IMR-90 (cell line): ENCODE data around the gene ICAM5. TPM values are rescaled to one million over a fixed set of nuclear protein-coding genes. Genes with fewer than 3 reads are reported as not detected.

Experiments used
- ATAC-seq: fragments of 200-7000 bp; cut with Tn5 transposase; 2 replicates; pipeline ENCODE4 v1.9.1; 2020; ENCODE audit warnings: low read depth, mild to moderate bottlenecking, moderate library complexity
- BruUV-seq: library from RNA; stranded (reverse); fragments of 400-500 nt; replicated peaks from 2 replicates; lab custom pipeline; 2021; lab: Mats Ljungman, UMichigan
- CTCF ChIA-PET: fragments of 300-600 bp; formaldehyde crosslinking; extraction: SDS; loops from one replicate; lab custom pipeline; 2021; ENCODE audit warnings: antibody characterized with exemption; lab: Yijun Ruan, JAX
- POLR2A ChIA-PET: fragments of 300-600 bp; sonication (Branson Sonifier 250); formaldehyde crosslinking; loops from one replicate; lab custom pipeline; 2022; ENCODE audit warnings: antibody characterized with exemption; ENCODE audit not compliant: unreplicated experiment; lab: Charles Lee
- DNase-seq: peaks from one replicate; pipeline ENCODE4 v3.0.0; 2013
- H2AFZ ChIP-seq: replicated peaks from 2 replicates; pipeline ENCODE3; 2013; ENCODE audit warnings: low read length, mild to moderate bottlenecking; ENCODE audit not compliant: poor library complexity
- H2AK5ac ChIP-seq: 2 replicates; pipeline ENCODE4 v1.6.1; 2013; ENCODE audit warnings: low read depth, low read length, inconsistent platforms
- H2AK9ac ChIP-seq: replicated peaks from 2 replicates; pipeline ENCODE3; 2013; ENCODE audit warnings: mild to moderate bottlenecking, low read depth, low read length, moderate library complexity; ENCODE audit not compliant: poor library complexity
- H2BK120ac ChIP-seq: 2 replicates; pipeline ENCODE4 v1.6.1; 2013; ENCODE audit warnings: low read depth, low read length, inconsistent platforms
- H2BK15ac ChIP-seq: 3 replicates; pipeline ENCODE4 v1.6.1; 2013; ENCODE audit warnings: low read depth, low read length, inconsistent platforms
- H2BK20ac ChIP-seq: 2 replicates; pipeline ENCODE4 v1.6.1; 2013; ENCODE audit warnings: low read depth, mild to moderate bottlenecking, inconsistent platforms, low read length, moderate library complexity
- H2BK5ac ChIP-seq: 2 replicates; pipeline ENCODE4 v1.6.1; 2013; ENCODE audit warnings: mild to moderate bottlenecking, low read depth, low read length, inconsistent platforms; ENCODE audit not compliant: poor library complexity, severe bottlenecking
- H3K14ac ChIP-seq: replicated peaks from 2 replicates; pipeline ENCODE4 v1.6.1; 2013; ENCODE audit warnings: low read depth, low read length, inconsistent platforms
- H3K18ac ChIP-seq: 2 replicates; pipeline ENCODE4 v1.6.1; 2013; ENCODE audit warnings: low read depth, low read length, control low read depth
- H3K23ac ChIP-seq: 2 replicates; pipeline ENCODE4 v1.6.1; 2013; ENCODE audit warnings: low read depth, low read length, inconsistent platforms
- H3K27ac ChIP-seq: 2 replicates; pipeline ENCODE4 v1.5.1; 2013; ENCODE audit warnings: mild to moderate bottlenecking, control low read depth, low read length; ENCODE audit not compliant: insufficient read depth
- H3K27me3 ChIP-seq: 2 replicates; pipeline ENCODE4 v1.6.1; 2013; ENCODE audit warnings: low read length; ENCODE audit not compliant: control insufficient read depth, insufficient read depth
- H3K36me3 ChIP-seq: 2 replicates; pipeline ENCODE4 v1.6.1; 2013; ENCODE audit warnings: low read length, mixed read lengths; ENCODE audit not compliant: control insufficient read depth, insufficient read depth
- H3K4ac ChIP-seq: 2 replicates; pipeline ENCODE4 v1.6.1; 2013; ENCODE audit warnings: low read depth, low read length, inconsistent platforms
- H3K4me1 ChIP-seq: 2 replicates; pipeline ENCODE4 v1.6.1; 2013; ENCODE audit warnings: low read length, mixed read lengths; ENCODE audit not compliant: control insufficient read depth, insufficient read depth
- H3K4me2 ChIP-seq: 2 replicates; pipeline ENCODE4 v1.6.1; 2013; ENCODE audit warnings: low read depth, mild to moderate bottlenecking, control low read depth, low read length, moderate library complexity
- H3K4me3 ChIP-seq: 2 replicates; pipeline ENCODE4 v1.5.1; 2013; ENCODE audit warnings: low read depth, mild to moderate bottlenecking, control low read depth, low read length, moderate library complexity; ENCODE audit not compliant: insufficient read depth
- H3K56ac ChIP-seq: 2 replicates; pipeline ENCODE4 v1.6.1; 2013; ENCODE audit warnings: low read length, inconsistent platforms; ENCODE audit not compliant: insufficient read depth; ENCODE audit errors: extremely low read depth
- H3K79me1 ChIP-seq, 2 experiments: 2 replicates each; pipeline ENCODE4 v1.6.1; 2013; ENCODE audit warnings: low read length in 2 of 2, inconsistent platforms in 1 of 2, low read depth in 1 of 2
- H3K9ac ChIP-seq: 2 replicates; pipeline ENCODE4 v1.6.1; 2013; ENCODE audit warnings: low read depth, low read length, control low read depth
- H3K9me1 ChIP-seq: 2 replicates; pipeline ENCODE4 v1.6.1; 2013; ENCODE audit warnings: low read length, inconsistent platforms; ENCODE audit not compliant: insufficient read depth
- H3K9me3 ChIP-seq: 2 replicates; pipeline ENCODE4 v1.6.1; 2013; ENCODE audit warnings: low read length; ENCODE audit not compliant: control insufficient read depth, insufficient read depth
- H4K20me1 ChIP-seq: 2 replicates; pipeline ENCODE4 v1.6.1; 2013; ENCODE audit warnings: low read length, inconsistent platforms; ENCODE audit not compliant: insufficient read depth
- H4K5ac ChIP-seq: 2 replicates; pipeline ENCODE4 v1.6.1; 2013; ENCODE audit warnings: mild to moderate bottlenecking, low read depth, low read length, control low read depth
- H4K8ac ChIP-seq, 2 experiments: 2 replicates each; pipeline ENCODE4 v1.6.1; 2013; ENCODE audit warnings: low read depth in 2 of 2, low read length in 2 of 2, control low read depth in 1 of 2, inconsistent platforms in 1 of 2
- H4K91ac ChIP-seq: 2 replicates; pipeline ENCODE4 v1.6.1; 2013; ENCODE audit warnings: low read depth, low read length, inconsistent platforms; ENCODE audit not compliant: insufficient read depth
- BHLHE40 ChIP-seq: fragments of 150-350 bp; IDR thresholded peaks from 2 replicates; pipeline ENCODE4 v1.6.1; 2016; ENCODE audit warnings: mild to moderate bottlenecking, low read depth, low read length
- CEBPB ChIP-seq: IDR thresholded peaks from 2 replicates; pipeline ENCODE4 v1.6.1; 2012; ENCODE audit warnings: low read depth, low read length, improper control_type of control experiment
- CHD1 ChIP-seq: IDR thresholded peaks from 2 replicates; pipeline ENCODE4 v1.6.1; 2012; ENCODE audit warnings: low read depth, low read length, improper control_type of control experiment
- CTCF ChIP-seq: conservative IDR thresholded peaks from 2 replicates; pipeline ENCODE4 v1.5.1; 2012; ENCODE audit warnings: mild to moderate bottlenecking, low read depth, low read length, improper control_type of control experiment
- FOS ChIP-seq: fragments of 150-350 bp; IDR thresholded peaks from 2 replicates; pipeline ENCODE4 v1.6.1; 2016; ENCODE audit warnings: low read depth, low read length
- MAFK ChIP-seq: IDR thresholded peaks from 2 replicates; pipeline ENCODE4 v1.6.1; 2012; ENCODE audit warnings: low read depth, low read length, improper control_type of control experiment
- MAZ ChIP-seq: IDR thresholded peaks from 2 replicates; pipeline ENCODE4 v1.6.1; 2012; ENCODE audit warnings: low read depth, mild to moderate bottlenecking, low read length, improper control_type of control experiment, moderate library complexity, borderline replicate concordance
- MXI1 ChIP-seq: IDR thresholded peaks from 2 replicates; pipeline ENCODE4 v1.6.1; 2012; ENCODE audit warnings: low read depth, mild to moderate bottlenecking, low read length, moderate library complexity, borderline replicate concordance
- NFE2L2 ChIP-seq: fragments of 150-350 bp; IDR thresholded peaks from 2 replicates; pipeline ENCODE4 v1.6.1; 2016; ENCODE audit warnings: low read depth, mild to moderate bottlenecking, low read length
- POLR2A ChIP-seq: IDR thresholded peaks from 2 replicates; pipeline ENCODE4 v1.6.1; 2012; ENCODE audit warnings: mild to moderate bottlenecking, low read depth, low read length
- RAD21 ChIP-seq: IDR thresholded peaks from 2 replicates; pipeline ENCODE4 v1.6.1; 2012; ENCODE audit warnings: low read length, improper control_type of control experiment
- RFX5 ChIP-seq: IDR thresholded peaks from 2 replicates; pipeline ENCODE4 v1.8.0; 2012; ENCODE audit warnings: low read depth, mild to moderate bottlenecking, low read length, moderate library complexity
- SMC3 ChIP-seq: fragments of 150-350 bp; IDR thresholded peaks from 2 replicates; pipeline ENCODE4 v1.6.1; 2016; ENCODE audit warnings: low read depth, mild to moderate bottlenecking, antibody characterized with exemption, low read length, moderate library complexity
- WGBS, 2 experiments: methylation state at CpG; one replicate each; pipeline versions ENCODE4 v1.1.5 to v1.1.7; 2013; ENCODE audit warnings: missing lambda C conversion rate in 2 of 2; ENCODE audit not compliant: insufficient read length in 1 of 2; ENCODE audit errors: extremely low coverage in 2 of 2; 5-methylcytosine and 5-hydroxymethylcytosine counted together
- dilution Hi-C: fragments of 300-500 bp; cut with HindIII; formaldehyde crosslinking; loops from one replicate; pipeline ENCODE4 v1.14.3; 2018; ENCODE audit warnings: low sequenced_read_pairs; ENCODE audit not compliant: unreplicated experiment
- in situ Hi-C: fragments of 300-500 bp; cut with MboI; formaldehyde crosslinking; loops from 3 replicates; pipeline ENCODE4 v1.14.3; 2019; ENCODE audit warnings: low sequenced_read_pairs, inconsistent platforms, mixed read lengths
- intact Hi-C: fragments of 100-400 bp; cut with micrococcal nuclease; formaldehyde crosslinking; loops from 2 replicates; pipeline ENCODE4 v1.10.0; 2022
- polyA plus RNA-seq, 3 experiments: library from polyadenylated mRNA; depleted of rRNA; stranded (reverse); fragments of >200 nt; gene quantifications; 2 replicates each; pipeline ENCODE4 v1.2.3, GENCODE V29; 2012; ENCODE audit warnings: low replicate concordance in 1 of 3
- total RNA-seq: library from RNA; depleted of rRNA; stranded (reverse); fragments of >200 nt; gene quantifications from 2 replicates; pipeline ENCODE4 v1.2.3, GENCODE V29; 2012
- TF ChIP-seq, protein P1 (sequence below): fragments of 150-350 bp; IDR thresholded peaks from 2 replicates; pipeline ENCODE4 v1.6.1; 2016; ENCODE audit warnings: low read depth, mild to moderate bottlenecking, low read length, moderate library complexity, borderline replicate concordance
- TF ChIP-seq, protein P2 (sequence below): fragments of 150-350 bp; IDR thresholded peaks from 2 replicates; pipeline ENCODE4 v1.6.1; 2017; ENCODE audit warnings: mild to moderate bottlenecking, antibody characterized with exemption, low read length, low read depth

ICAM5 gene
- total and polyA plus RNA-seq, 2 of the 4 experiments (the other 2 are of a cell fraction), result 3.0 to 23.9 TPM

DNA sequence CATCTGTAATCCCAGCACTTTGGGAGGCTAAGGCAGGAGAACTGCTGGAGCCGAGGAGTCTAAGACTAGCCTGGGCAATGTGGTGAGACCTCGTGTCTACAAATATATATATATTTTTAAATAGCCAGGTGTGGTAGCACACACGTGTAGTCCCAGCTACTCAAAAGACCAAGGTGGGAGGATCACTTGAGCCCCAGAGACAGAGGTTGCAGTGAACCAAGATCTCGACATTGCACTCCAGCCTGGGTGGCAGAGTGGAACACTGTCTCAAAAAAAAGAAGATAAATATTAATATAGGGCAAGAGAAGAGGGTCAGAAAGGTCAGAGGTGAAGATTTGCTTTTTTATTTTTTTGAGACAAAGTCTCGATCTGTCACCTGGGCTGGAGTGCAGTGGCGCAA, 43.2 kb upstream of the ICAM5 start:
- no peak overlapping the region for H2BK120ac ChIP-seq
- H4K5ac ChIP-seq, result no peak overlapping the region
- no peaks in the 10 kb centered on the region for H4K20me1 ChIP-seq
- CTCF ChIA-PET, result no interaction called here
- H2AFZ ChIP-seq, result no peak overlapping the region
- dilution Hi-C loops, result no loop called here
- no peak overlapping the region for H2BK20ac ChIP-seq
- BruUV-seq, result no TSS peak
- WGBS, 2 experiments, result 92% methylated on average over 2 of the region's 6 CpGs; no CpG with 5 or more reads in 1 of the 2 experiments
- H3K9me3 ChIP-seq, result no peaks in the 10 kb centered on the region
- no peak overlapping the region for H3K14ac ChIP-seq
- no peak overlapping the region for H2BK15ac ChIP-seq
- H3K18ac ChIP-seq, result no peak overlapping the region
- peaks cover 0 to 6% of the 10 kb centered on the region in 2 experiments; a peak in 1 of 4 replicates for H3K79me1 ChIP-seq
- in situ Hi-C loops, result loop anchor here (10.0 kb wide), 1 partner anchor 302 kb away; no protein-coding TSS in a partner anchor
- no peaks in the 10 kb centered on the region for H3K27me3 ChIP-seq
- ATAC-seq (no peak), DNase-seq (no peak)
- H3K27ac ChIP-seq, result no peak overlapping the region
- no peak for TF ChIP-seq BHLHE40
- no peak for TF ChIP-seq CHD1
- no peak for TF ChIP-seq RAD21
- TF ChIP-seq, protein P1, sequence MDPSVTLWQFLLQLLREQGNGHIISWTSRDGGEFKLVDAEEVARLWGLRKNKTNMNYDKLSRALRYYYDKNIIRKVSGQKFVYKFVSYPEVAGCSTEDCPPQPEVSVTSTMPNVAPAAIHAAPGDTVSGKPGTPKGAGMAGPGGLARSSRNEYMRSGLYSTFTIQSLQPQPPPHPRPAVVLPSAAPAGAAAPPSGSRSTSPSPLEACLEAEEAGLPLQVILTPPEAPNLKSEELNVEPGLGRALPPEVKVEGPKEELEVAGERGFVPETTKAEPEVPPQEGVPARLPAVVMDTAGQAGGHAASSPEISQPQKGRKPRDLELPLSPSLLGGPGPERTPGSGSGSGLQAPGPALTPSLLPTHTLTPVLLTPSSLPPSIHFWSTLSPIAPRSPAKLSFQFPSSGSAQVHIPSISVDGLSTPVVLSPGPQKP, result no peak
- TF ChIP-seq FOS, result no peak
- no peak for TF ChIP-seq RFX5
- no peak for TF ChIP-seq NFE2L2
- no peak for TF ChIP-seq CEBPB
- TF ChIP-seq POLR2A, result no peak
- TF ChIP-seq MXI1, result no peak
- no peak for TF ChIP-seq MAZ
- no peak for TF ChIP-seq MAFK
- no peak for TF ChIP-seq SMC3
- no peak for TF ChIP-seq CTCF
- TF ChIP-seq, protein P2, sequence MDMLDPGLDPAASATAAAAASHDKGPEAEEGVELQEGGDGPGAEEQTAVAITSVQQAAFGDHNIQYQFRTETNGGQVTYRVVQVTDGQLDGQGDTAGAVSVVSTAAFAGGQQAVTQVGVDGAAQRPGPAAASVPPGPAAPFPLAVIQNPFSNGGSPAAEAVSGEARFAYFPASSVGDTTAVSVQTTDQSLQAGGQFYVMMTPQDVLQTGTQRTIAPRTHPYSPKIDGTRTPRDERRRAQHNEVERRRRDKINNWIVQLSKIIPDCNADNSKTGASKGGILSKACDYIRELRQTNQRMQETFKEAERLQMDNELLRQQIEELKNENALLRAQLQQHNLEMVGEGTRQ, result no peak
- intact Hi-C loops, result no loop called here
- peaks cover 3% of the 10 kb centered on the region; the same call in 1 of the 2 replicates for H3K9me1 ChIP-seq
- H3K4me3 ChIP-seq, result no peak overlapping the region
- H2AK9ac ChIP-seq, result no peak overlapping the region
- no peak overlapping the region for H2BK5ac ChIP-seq
- H3K9ac ChIP-seq, result no peak overlapping the region
- no peak overlapping the region for H3K23ac ChIP-seq
- H3K4me1 ChIP-seq, result peaks cover 2% of the 10 kb centered on the region; the same call in 1 of the 2 replicates
- no peak overlapping the region for H3K4ac ChIP-seq
- H3K56ac ChIP-seq, result no peak overlapping the region
- no peak overlapping the region for H4K91ac ChIP-seq
- H3K36me3 ChIP-seq, result no peaks in the 10 kb centered on the region
- no peak overlapping the region for H3K4me2 ChIP-seq
- POLR2A ChIA-PET, result no interaction called here
- H4K8ac ChIP-seq, result no peak overlapping the region
- no peak overlapping the region for H2AK5ac ChIP-seq
